CD4-positive, alpha-beta T cell treated with Interleukin-6 for 4 hours (primary cell): ENCODE data around the gene PRKAG2.
"Not testable (repeated sequence)": the region's sequence is repeated elsewhere in the genome, so short reads cannot be mapped to it uniquely, and the experiment has no call there.

ENCODE experiments used
- DNase-seq: peaks from one replicate; pipeline ENCODE4 v3.0.0-alpha.2; 2020; ENCODE audit warnings: mixed read lengths

Gene PRKAG2

GRCh38 chr7:151849008-151849878, 27.7 kb downstream of the PRKAG2 start:
- DNase-seq, result no peak

GRCh38 chr7:151847681-151848081, 29.2 kb downstream of the PRKAG2 start:
- DNase-seq, result no peak

DNA sequence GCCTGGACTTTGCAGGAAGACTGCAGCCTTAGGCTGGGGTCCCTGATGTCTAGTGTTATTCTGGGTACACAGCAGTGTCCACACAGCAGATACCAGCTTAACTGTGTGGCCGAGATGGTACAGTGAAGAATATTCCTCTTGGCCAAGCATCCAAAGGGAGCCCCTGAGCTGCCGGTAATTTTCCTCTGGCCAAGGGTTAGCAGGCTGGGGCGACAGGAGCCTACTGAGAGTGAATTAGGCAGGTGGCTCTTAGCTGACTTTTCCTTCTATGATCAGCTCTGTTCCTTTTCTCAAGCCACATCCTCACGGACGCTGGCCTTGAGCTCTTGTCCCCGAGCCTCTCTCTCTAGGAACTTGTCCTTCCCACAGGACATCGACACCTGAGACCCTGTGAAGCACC, 29.8 kb downstream of the PRKAG2 start:
- DNase-seq, result no peak

GRCh38 chr7:151845412-151846205, 31.3 kb downstream of the PRKAG2 start:
- DNase-seq, result no peak

GRCh38 chr7:151844825-151845200, 32.1 kb downstream of the PRKAG2 start:
- no peak for DNase-seq

DNA sequence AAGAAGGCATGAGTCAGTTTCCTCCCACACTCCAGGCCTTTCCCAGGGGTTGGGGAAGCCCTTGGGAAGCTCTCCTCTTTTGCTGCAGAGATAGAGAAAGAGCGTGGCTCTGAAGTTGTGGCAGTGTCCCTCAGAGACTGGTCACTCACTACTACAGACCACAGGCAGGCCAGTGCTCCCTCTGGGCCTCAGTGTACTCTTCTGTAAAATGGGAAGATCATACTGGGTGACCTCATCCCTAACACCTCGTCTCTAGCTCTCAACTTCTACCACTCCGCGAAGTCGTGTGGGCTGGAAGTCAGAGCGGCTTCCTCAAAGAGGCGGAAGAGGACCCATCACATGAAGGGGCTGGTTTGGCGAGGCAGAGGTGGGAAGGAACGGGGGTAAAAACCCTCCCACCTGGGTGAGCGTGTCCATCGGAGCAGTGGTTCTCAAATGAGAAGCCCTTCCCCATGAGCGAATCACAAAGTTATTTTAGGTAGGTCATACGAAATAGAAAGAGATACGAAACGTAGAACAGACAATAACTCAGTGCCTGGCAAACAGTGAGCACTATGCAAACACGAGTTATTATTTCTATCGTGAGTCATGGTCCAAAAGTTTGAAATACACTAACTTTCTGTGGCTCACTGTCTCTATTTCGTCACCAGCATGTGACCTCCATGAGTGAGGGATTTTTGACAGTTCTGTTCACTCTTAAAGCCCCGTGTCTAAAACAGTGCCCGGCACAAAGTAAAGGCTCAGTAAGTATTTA, 32.7 kb downstream of the PRKAG2 start:
- DNase-seq, result no peak

- no peak for DNase-seq
These were observed 33.7 kb downstream of the PRKAG2 start for GRCh38 chr7:151843181-151843580.

DNA sequence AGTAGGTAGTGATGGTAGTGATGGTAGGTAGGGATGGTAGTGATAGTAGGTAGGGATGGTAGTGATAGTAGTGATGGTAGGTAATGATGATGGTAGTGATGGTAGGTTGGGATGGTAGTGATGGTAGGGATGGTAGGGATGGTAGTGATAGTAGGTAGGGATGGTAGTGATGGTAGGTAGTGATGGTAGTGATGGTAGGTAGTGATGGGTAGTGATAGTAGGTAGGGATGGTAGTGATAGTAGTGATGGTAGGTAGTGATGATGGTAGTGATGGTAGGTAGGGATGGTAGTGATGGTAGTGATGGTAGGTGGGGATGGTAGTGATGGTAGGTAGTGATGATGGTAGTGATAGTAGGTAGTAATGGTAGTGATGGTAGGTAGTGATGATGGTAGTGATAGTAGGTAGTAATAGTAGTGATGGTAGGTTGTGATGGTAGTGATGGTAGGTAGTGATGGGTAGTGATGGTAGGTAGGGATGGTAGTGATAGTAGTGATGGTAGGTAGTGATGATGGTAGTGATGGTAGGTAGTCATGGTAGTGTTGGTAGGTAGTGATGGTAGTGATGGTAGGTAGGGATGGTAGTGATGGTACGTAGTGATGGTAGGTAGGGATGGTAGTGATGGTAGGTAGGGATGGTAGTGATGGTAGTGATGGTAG, 35.4 kb downstream of the PRKAG2 start:
- DNase-seq, result not testable (repeated sequence)

- no peak for DNase-seq
These were observed 36.6 kb downstream of the PRKAG2 start for GRCh38 chr7:151840088-151840910.

DNA sequence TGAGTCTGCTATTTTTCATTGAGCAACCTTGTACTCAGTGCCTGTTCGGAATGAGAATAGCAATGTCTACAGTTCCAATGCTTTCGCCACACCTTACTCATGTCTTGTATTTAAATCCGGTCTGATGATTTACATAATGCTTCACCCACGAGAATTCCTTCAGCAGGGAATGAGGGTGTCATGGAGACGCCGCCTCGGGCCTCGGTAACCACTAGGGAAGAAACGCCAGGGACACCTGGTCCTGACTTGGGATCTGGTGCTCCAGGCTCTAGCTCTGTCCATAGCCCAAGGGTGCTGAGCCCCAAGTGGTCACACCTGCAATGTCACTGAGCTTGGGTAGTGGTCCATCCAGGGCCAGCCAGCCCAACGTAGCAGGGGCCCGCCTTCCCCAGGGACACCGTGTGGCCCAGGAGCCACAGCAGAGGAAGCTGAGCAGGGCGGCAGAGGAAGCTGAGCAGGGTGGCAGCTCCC, 37.4 kb downstream of the PRKAG2 start:
- DNase-seq, result peak; percentile 5

- peak; percentile 55 for DNase-seq
These were observed 38.0 kb downstream of the PRKAG2 start for GRCh38 chr7:151838861-151839381.

DNA sequence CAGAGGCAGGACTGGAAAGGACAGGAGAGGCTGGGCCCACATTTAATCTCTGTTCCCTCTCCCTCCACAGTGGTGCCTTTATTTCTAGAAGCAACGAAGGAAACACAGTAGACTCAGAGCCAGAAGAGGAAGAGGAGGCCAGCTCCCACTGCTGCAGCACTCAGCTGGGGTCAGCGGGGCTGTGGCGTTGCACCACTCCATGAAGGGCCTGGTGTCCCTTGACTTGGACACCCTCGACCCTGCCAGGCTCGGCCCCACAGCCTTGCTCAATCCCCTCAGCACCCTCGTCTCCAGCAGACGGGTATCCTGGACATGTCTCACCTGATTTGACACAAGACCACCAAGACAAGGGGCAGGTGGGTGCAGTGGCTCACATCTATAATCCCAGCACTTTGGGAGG, 38.8 kb downstream of the PRKAG2 start:
- no peak for DNase-seq

DNA sequence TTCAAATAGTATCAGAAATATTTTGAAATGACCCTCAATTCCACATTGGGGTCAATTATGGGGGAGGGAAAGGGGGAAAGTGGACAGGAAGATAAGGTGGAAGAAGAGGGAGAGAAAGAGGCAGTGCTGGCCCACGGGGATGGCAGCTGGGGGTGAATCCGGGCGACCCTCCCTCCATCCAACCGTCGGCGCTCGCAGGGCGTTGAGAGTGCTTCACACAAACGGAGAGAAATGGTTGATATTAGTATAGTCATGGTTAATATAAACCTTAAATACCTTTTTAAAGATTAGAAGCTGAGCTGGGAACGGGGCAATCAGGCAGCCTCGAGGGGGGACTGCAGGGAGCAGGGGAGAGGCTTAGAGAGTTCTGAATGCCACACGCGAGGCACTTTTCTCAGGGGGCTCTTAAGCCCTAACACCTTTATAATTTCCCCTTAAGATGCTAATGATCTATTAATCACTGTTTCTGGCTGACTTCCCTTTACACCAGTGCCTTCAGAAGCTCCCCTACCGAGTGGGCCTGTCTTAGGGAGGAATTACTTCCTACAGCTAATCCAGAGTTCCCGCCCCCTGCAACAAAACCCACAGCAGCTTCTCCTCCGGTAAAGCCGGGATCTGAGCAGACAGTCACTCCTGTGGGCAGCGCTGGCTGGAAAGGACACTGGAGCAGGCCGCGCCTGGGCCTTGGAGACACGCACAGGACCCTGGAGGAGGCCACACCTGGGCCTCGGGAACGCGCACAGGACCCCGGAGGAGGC, 39.5 kb downstream of the PRKAG2 start:
- no peak for DNase-seq

- DNase-seq, result no peak
These were observed 40.0 kb downstream of the PRKAG2 start for GRCh38 chr7:151836927-151837205.

- DNase-seq, result no peak
These were observed 40.6 kb downstream of the PRKAG2 start for GRCh38 chr7:151836191-151836926.

GRCh38 chr7:151835636-151836035, 41.3 kb downstream of the PRKAG2 start:
- no peak for DNase-seq

GRCh38 chr7:151834271-151835035, 42.5 kb downstream of the PRKAG2 start:
- DNase-seq, result peak; percentile 5

DNA sequence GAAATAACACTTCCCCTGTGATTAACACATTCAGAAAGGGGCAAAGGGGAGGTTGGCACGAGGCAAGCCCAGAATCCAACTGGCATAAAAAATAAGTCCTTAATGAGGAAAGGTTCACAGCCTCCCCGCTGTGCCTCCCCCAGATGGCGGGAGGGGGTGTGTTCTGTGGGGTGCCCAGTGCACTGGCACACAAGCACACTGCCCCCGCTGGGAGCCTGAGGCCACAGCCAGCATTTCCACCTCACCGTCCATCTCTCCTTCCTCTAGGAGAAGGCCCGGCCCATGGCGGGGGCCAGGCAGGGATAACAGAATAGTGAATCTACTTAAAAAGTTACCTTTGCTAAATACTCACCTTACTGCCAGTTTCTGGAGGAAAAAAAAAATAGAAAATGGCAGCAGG, 43.2 kb downstream of the PRKAG2 start:
- DNase-seq, result no peak

GRCh38 chr7:151833213-151833651, 43.7 kb downstream of the PRKAG2 start:
- no peak for DNase-seq
